Putamen (tissue), 1 donor: ENCODE measurements around the gene NT5DC4.
A peak's percentile ranks its signal among the peaks of the same experiment; 100 is the strongest.

Experiments
- DNase-seq: peaks from one replicate; pipeline ENCODE4 v3.0.0-alpha.2; 2016; ENCODE audit warnings: low spot score

NT5DC4 gene

GRCh38 chr2:112720785-112721184, at the start of gene NT5DC4:
TSS of gene NT5DC4 (plus strand) at chr2:112721020. CDS start at chr2:112721080, 60 bp downstream.
- DNase-seq: no peak

GRCh38 chr2:112671801-112672200, 49.0 kb upstream of the NT5DC4 start:
- no peak for DNase-seq

- DNase-seq: no peak
These were observed 47.8 kb upstream of the NT5DC4 start for GRCh38 chr2:112673008-112673407.

- DNase-seq: peak; percentile 22
These were observed 46.6 kb upstream of the NT5DC4 start for GRCh38 chr2:112674229-112674628.

- DNase-seq: peak; percentile 36
These were observed 41.3 kb upstream of the NT5DC4 start for GRCh38 chr2:112679484-112679883.

GRCh38 chr2:112680666-112681101, 40.1 kb upstream of the NT5DC4 start:
- no peak for DNase-seq

GRCh38 chr2:112682101-112682500, 38.7 kb upstream of the NT5DC4 start:
- DNase-seq: no peak

GRCh38 chr2:112683550-112684414, 37.0 kb upstream of the NT5DC4 start:
- no peak for DNase-seq

GRCh38 chr2:112684415-112684775, 36.4 kb upstream of the NT5DC4 start:
- no peak for DNase-seq

- no peak for DNase-seq
These were observed 35.4 kb upstream of the NT5DC4 start for GRCh38 chr2:112685271-112685884.

GRCh38 chr2:112686348-112687217, 34.2 kb upstream of the NT5DC4 start:
- no peak for DNase-seq

GRCh38 chr2:112687522-112687921, 33.3 kb upstream of the NT5DC4 start:
- no peak for DNase-seq

- DNase-seq: no peak
These were observed 32.5 kb upstream of the NT5DC4 start for GRCh38 chr2:112688086-112688880.

- peak; percentile 34 for DNase-seq
These were observed 29.9 kb upstream of the NT5DC4 start for GRCh38 chr2:112690853-112691401.

- DNase-seq: no peak
These were observed 28.9 kb upstream of the NT5DC4 start for GRCh38 chr2:112691881-112692281.

GRCh38 chr2:112692495-112692911, 28.3 kb upstream of the NT5DC4 start:
- no peak for DNase-seq

GRCh38 chr2:112692918-112693317, 27.9 kb upstream of the NT5DC4 start:
- DNase-seq: no peak

- no peak for DNase-seq
These were observed 27.2 kb upstream of the NT5DC4 start for GRCh38 chr2:112693596-112693995.

GRCh38 chr2:112694182-112694581, 26.6 kb upstream of the NT5DC4 start:
- no peak for DNase-seq

GRCh38 chr2:112698834-112699515, 21.8 kb upstream of the NT5DC4 start:
- DNase-seq: no peak
